ENCODE data around the gene AXDND1.

DNA sequence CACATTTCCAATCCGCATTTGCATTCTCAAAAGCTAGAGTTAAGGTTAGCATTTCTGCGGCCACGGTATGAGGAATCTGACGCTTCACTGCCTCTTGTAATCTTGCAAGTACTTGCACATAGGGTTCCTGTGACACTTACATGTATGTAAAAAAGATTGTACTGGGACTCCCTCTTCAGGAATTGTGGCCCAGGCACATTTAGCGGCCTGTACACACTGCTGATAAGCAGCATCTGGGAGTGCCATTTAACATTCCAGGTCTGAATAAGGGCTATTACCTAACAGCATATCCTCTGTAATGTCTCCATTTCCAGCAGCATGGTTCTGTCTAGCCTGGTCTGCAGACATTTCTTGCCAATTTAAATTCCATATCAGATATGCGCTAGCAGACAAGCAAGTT, 75.7 kb downstream of the AXDND1 start:
- TF ChIP-seq TCF12 (IDR thresholded peaks at IDR 0.05; ENCODE audit: low read depth) (no peak), EP300 (IDR thresholded peaks at IDR 0.05; ENCODE audit: borderline replicate concordance) (no peak), RAD21 (IDR thresholded peaks at IDR 0.05; ENCODE audit: low read depth) (0 out of 2 replicates have a peak, but pooled peaks have one; percentile 6), FOXM1 (IDR thresholded peaks at IDR 0.05; ENCODE audit: borderline replicate concordance, low read depth) (no peak), NFIC (IDR thresholded peaks at IDR 0.05) (no peak), TEAD4 (IDR thresholded peaks at IDR 0.05) (no peak)
- TF ChIP-seq, protein P1, sequence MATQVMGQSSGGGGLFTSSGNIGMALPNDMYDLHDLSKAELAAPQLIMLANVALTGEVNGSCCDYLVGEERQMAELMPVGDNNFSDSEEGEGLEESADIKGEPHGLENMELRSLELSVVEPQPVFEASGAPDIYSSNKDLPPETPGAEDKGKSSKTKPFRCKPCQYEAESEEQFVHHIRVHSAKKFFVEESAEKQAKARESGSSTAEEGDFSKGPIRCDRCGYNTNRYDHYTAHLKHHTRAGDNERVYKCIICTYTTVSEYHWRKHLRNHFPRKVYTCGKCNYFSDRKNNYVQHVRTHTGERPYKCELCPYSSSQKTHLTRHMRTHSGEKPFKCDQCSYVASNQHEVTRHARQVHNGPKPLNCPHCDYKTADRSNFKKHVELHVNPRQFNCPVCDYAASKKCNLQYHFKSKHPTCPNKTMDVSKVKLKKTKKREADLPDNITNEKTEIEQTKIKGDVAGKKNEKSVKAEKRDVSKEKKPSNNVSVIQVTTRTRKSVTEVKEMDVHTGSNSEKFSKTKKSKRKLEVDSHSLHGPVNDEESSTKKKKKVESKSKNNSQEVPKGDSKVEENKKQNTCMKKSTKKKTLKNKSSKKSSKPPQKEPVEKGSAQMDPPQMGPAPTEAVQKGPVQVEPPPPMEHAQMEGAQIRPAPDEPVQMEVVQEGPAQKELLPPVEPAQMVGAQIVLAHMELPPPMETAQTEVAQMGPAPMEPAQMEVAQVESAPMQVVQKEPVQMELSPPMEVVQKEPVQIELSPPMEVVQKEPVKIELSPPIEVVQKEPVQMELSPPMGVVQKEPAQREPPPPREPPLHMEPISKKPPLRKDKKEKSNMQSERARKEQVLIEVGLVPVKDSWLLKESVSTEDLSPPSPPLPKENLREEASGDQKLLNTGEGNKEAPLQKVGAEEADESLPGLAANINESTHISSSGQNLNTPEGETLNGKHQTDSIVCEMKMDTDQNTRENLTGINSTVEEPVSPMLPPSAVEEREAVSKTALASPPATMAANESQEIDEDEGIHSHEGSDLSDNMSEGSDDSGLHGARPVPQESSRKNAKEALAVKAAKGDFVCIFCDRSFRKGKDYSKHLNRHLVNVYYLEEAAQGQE (IDR thresholded peaks at IDR 0.05; ENCODE audit: low read depth) = no peak
- TF ChIP-seq, protein P2, sequence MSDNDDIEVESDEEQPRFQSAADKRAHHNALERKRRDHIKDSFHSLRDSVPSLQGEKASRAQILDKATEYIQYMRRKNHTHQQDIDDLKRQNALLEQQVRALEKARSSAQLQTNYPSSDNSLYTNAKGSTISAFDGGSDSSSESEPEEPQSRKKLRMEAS (IDR thresholded peaks at IDR 0.05) = no peak

Data from Ishikawa (cell line).